ENCODE data around the gene FADS1.

FADS1 gene

DNA sequence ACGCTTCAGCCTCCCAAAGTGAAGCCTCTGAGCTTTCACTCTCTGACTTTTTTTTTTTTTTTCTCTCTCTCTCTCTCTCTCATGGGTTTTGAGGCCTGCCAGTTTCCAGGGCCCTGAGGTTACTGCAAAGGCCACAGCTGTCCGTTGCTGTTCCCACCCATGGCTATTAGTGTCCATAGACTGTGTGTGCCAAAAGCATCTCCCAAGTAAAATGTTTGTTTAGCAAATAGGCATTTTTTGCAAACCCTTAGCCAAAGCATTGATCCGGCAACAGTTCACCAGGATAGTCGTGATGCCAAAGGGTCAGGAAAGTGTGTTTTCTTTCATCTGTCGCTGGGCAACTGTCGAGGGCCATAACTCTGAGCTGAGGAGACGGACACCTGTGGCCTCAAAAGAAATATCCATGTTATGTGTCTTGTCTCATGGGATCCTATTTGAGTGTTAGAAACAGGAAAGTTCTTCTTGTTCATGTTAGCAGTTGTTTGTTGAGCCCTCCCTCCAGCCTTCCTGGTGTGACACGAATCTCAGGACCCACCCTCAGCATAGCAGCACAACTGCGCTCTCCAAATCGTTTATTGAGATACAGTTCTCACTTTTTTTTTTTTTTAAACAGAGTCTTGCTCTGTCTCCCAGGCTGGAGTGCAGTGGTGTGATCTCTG is 29.7 kb upstream of the FADS1 start:
- no peak for DNase-seq (ENCODE audit: low read depth in 2 of 3, low spot score in 1 of 3)

DNA sequence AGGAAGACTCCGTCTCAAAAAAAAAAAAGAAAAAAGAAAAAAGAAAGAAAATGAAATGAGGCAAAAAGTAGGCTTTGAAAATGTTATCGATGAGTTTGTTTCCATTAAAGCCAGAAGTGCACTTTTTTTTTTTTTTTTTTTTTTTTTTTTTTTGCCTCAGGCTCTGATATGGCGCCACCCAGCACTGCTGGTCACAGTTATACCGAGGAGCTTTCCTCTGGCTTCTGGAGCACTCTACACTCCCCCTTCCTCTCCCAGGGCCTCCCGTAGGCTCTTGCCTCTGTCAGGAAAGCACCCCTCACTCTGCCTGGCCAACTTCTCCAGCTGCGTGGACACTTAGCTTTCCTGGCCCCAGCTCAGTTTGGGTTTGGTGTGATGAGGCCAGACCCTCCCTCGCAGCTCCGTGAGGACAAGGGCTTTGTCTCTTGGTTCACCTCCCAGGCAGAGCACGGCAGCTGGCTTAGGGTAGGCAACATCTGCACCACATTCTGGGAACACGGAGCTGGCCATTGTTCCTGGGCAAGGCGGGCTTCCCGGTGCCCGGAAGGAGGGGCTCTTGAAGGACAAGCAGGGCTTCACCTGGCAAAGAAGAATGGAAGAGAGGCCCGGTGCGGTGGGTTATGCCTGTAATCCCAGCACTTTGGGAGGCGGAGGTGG is 28.2 kb upstream of the FADS1 start:
- no peak for DNase-seq (ENCODE audit: low read depth in 2 of 3, low spot score in 1 of 3)

DNA sequence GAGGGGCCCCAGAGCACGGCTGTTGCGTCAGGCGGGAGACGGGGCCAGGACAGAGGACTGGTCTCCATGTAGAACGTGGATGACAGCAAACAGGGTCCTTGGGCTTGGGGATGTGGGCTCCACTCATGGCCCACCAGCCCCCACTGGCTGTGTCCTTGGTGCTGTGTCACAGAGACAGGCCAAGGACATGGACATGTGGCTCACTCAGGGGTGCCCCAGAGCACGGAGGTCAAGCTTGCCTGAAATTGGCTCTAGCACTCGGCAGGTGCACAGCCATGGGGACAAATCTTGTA is 25.7 kb upstream of the FADS1 start:
- no peak for DNase-seq (ENCODE audit: low read depth in 2 of 3, low spot score in 1 of 3)

DNA sequence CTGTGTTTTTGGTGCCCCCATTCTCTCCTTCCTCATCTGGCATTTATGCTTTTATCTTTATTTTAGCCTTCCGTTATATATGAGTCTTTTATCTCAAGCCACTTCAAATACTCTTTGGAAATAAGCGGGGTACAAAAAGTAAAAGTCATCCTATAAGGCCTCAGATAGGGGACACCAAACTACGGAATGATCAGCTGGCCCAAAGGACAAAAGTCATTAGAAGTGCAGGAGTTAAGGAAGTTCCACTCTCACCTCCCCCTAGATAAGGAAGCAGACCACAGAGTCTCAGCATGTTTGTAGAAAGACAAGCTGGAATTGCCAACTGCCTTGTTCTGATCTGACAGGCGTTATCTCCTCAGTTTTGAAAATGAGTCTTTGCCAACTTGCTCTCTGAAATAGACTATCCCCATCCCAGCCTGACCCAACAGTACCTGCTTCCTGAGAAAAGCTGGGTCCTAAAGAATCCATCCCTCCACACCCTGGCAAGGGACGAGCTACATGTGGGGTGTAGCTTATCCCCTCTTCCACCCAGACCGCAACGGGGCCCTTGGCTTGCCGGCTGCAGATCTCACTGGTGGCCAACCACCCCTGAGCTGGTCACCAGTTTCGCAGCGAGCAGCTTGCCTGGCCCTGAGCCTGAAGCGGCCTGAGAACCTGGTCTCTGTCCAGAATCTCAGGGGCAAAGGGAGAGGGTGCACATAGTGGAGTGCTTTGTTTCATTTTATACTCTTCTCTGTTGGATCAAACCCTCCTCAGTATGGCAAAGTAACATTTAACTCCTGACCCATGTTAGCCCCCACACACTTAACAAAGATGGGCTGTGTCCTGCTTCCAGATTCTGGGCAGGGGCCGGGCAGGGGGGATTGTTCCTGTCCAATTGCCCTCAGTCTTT is 25.1 kb upstream of the FADS1 start:
- DNase-seq (ENCODE audit: low read depth in 2 of 3, low spot score in 1 of 3): no peak

DNA sequence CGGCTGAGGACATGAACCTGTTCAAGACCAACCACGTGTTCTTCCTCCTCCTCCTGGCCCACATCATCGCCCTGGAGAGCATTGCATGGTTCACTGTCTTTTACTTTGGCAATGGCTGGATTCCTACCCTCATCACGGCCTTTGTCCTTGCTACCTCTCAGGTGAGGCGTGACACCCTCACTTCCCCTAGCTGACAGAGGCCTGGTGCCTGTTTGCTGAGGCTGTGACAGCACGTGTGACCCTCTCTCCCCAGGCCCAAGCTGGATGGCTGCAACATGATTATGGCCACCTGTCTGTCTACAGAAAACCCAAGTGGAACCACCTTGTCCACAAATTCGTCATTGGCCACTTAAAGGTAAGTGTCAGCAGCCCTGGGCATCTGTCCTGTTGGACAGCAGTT is 23.6 kb upstream of the FADS1 start:
- DNase-seq (ENCODE audit: low read depth in 2 of 3, low spot score in 1 of 3): no peak

DNA sequence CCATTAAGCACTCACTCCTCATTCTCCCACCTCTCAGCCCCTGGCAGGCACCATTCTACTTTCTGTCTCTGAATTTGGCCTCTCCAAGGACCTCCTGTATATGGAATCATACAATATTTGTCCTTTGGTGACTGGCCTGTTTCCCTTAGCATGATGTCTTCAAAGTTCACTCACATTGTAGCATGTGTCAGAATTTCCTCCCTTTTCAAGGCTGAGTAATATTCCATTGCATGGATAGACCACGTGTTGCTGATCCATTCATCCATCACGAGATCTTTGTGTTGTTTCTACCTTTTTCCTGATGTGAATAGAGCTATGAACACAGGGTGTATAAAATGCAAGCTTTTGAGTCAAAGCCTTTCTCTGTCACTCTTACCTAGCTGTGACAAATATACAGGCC is 22.9 kb upstream of the FADS1 start:
- DNase-seq (ENCODE audit: low read depth in 2 of 3, low spot score in 1 of 3): no peak

DNA sequence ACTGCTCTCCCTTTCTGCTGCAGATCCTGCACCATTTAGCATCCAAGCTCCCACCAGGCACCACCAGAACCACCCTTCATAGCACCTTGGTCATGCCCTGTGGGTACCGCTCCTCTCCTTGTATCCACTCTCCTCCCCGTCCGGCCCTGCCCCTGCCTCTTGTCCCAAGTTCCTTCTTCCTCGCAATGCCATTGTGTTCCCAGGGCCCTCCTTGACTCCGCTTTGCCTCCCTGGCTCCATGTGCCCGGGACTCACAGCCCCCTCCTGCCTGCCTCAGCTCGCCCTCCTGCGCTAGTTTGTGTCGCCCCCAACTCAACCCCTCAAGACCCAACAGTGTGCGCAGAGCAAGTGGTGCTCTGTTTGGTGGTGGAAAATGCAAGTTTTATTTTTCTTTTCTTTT is 22.1 kb upstream of the FADS1 start:
- DNase-seq (ENCODE audit: low read depth in 2 of 3, low spot score in 1 of 3): no peak

DNA sequence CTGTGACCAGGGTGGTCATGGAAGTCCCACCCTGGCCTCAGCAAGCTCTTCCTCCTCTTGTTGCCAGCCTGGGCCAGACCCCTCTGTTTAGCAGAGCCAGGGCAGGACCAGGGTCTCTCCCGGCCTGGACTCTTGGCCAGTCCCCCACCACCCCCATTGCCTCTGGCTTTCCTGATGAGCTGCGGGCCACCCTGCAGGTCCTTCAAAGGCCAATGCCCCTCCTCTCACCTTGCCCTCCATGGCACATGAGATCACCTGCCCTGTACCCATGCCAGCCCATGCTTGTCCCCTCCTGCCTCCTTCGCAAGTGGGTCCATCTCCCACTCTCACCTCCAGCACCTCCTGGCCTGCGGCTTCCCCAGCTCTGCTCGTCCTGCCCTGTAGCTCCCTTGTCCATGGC is 21.7 kb upstream of the FADS1 start:
- DNase-seq (ENCODE audit: low read depth in 2 of 3, low spot score in 1 of 3): no peak

DNA sequence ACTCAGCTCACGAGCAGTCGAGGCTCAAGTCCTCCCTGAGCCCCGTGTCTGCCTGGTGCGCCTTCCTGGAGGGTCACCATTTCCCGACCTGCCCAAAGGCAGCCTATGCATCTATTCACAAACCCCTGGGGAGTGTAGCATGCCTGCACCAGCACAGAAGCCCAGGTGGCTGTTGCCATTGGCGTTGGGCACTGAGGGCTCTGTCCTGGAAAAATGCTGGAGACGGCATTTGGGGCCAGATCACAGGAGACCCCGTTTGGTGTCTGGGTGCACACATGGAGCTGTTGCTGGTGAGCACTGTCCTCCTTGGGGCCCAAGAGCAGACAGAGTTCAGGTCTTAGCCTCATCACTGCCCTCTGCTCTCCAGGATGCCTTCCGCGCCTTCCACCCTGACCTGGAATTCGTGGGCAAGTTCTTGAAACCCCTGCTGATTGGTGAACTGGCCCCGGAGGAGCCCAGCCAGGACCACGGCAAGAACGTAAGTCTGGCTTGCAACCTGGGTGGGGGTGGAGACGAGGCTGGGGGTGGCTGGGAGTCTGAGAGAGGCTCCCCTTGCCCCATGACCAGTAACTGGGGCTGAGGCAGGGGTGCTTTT is 20.7 kb upstream of the FADS1 start:
- no peak for DNase-seq (ENCODE audit: low read depth in 2 of 3, low spot score in 1 of 3)

DNA sequence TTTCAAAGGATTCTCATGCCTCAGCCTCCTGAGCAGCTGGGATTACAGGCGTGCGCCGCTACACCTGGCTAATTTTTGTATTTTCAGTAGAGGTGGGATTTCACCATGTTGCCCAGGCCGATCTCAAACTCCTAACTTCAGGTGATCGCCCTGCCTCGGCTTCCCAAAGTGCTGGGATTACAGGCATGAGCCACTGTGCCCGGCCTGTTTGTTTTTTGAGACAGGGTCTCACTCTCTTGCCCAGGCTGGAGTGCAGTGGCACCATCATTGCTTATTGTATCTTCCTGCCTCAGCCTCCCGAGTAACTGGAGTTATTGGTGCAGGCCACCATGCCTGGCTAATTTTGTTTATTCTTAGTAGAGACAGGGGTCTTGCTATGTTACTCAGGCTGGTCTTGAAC is 19.4 kb upstream of the FADS1 start:
- no peak for DNase-seq (ENCODE audit: low read depth in 2 of 3, low spot score in 1 of 3)

DNA sequence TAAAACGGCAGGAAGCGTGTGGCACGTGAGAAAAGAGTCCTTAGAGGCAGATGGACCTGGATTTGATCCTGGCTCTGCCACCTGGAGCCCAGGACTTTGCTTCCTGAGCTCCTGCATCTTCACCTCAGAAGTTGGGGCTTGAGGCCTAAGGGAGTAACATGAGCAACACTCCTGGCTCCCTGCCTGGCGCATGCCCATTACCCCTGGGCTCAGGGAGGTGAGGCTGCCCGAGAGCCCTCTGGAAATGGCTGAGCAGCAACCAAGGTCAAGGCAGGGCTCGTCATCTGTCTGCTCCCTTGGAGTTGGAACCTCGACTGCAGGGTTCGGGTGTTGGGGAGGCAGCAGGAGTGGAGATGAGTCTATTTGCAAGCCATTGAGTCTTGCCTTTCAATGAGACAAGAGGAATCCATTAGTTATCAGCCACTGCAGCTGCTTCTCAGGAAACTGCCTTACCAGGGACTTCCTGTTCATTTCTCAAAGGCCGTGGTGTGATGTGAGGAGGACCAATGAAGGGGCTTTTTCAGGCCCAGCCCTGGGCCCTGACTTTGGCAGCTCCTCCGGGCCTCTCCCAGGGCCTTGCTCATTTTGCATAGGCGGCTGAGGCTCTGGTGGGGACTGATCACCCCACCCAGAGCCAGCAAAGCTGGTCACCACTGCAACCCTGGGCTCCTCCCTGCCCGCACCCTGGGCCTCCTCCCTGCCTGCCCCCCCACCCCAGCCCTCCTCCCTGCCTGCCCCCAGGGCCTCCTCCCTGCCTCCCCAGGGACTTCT is 17.7 kb upstream of the FADS1 start:
- peak in 1 of 3 donors; percentile 41 for DNase-seq (ENCODE audit: low read depth in 2 of 3, low spot score in 1 of 3)

DNA sequence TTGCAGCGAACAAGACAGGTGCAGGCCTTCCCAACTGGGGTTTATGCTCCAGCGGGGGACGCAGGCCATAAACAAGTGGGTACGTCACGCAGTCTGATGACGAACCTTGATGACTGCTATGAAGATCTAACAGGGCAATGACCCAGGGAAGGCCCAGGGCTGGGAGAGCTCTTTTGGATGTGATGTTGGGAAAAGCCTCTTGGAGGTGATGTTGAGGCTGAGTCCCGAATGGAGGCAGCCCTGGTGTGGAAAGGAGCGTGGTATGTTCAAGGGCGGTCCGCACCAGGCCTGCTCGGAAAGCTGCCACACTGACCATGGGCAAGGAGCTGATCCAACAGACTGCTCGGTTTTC is 17.1 kb upstream of the FADS1 start:
- no peak for DNase-seq (ENCODE audit: low read depth in 2 of 3, low spot score in 1 of 3)

DNA sequence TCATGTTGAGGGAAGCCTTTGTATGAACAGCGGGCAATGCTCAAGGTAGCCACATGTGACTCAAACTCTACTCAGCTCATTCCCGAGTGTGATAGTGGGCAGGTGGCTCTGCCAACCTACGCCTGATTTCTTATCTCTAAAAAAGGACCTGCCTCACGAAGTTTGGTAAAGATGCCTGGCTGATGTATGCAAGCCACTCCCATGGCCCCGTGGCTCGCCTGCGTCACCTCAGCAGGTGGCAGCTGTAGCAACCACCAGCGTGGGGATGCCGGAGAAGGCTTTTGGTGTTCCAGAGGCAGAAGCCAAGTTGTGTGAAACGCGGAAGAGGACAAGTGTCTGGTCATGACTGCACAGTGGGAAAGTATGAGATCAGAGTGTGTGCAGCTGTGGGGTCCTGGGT is 16.7 kb upstream of the FADS1 start:
- DNase-seq (ENCODE audit: low read depth in 2 of 3, low spot score in 1 of 3): no peak

DNA sequence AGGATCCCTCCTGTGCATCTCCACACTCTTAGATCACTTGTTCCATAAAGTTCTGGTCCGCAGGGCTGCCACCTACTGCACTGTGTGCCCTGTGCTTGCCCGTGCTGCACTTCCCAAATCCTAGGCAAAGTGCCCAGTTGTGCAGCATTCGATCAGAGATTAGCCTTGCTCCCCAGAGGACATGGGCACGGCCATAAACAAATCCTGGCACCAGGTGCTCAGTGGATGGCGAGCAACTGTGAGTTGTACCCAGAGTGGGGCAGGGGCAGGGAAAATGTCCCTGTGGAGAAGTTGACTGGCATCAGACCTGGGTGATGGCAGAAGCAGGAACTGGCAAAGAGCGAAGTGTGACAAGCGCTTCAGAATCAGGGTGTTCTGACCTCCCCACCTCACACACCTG is 16.0 kb upstream of the FADS1 start:
- no peak for DNase-seq (ENCODE audit: low read depth in 2 of 3, low spot score in 1 of 3)

DNA sequence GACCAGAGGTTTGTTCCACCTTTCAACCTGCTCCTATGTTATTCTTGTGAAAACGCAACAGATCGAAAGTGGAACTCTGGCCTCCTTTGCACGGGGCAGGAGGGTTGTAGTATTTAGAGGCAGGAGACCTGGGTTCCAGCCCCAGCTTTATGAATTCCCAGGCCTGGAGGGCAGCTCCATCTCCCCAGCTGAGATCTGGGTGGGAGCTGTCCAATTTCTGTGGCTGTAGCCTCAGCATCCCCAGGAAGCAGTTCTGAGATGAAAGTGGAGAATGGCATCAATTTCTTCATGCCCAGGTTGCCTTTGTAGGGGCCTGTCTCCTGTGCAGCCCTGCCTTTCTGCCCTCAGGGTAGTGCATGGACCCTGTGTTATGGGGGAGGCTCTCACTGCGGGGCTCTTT is 15.4 kb upstream of the FADS1 start:
- no peak for DNase-seq (ENCODE audit: low read depth in 2 of 3, low spot score in 1 of 3)

DNA sequence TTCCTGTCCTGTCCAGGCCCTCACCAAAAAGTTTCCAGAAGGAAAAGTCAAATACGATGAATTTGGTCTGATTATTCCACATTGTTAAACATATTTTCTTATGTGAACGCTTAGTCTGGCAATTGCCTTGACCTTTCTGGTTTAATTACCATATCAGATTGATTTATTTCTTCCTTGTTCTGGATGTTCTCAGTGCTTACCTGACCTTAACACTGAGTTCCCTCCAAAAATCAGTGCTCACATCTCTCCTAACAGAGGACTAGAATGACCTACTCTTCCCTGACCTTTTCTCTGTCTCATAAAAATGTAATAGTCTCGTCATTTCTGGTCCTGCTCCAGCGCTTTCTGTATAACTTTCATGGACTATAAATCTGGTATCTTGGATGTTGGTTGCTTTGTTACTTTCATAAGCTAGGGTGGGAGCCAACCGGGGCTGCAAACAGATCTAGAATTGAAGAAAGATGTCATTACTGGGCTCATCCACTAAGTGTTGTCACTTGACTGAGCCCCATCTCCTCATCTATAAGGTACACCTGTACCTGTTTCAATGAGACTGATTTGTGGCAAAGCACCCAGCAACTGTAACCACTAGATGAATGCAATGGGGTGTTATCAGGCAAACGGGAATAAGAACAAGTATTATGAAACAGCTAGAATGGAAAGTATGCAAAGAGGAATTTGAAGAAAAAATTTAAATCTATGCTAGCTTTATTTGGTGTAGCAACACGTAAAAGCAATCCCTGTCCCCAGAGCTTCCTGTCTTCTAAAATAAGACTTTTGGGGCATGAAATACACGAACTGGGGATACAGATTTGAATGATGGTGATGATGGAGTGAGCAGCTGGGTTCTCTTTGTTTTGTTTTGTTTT is 13.7 kb upstream of the FADS1 start:
- no peak for DNase-seq (ENCODE audit: low read depth in 2 of 3, low spot score in 1 of 3)

DNA sequence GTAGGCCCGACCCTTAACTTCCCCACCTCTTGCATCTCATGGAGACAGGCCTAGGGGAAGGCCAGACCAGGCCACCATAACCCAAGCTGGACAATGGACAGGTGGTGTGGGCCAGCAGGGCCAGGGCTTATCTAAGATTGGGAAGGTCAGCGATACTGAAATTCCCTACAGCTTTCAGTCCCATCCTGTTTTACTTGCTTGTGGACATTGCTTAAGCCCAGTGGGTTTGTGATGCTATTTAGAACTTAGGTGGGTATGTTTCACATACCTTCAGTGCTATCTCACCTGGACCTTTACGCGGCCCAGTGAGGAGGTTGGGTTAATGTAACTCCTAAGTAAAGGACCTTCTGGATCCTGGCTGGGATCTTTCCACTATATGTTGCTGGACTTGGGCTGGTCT is 13.0 kb upstream of the FADS1 start:
- DNase-seq (ENCODE audit: low read depth in 2 of 3, low spot score in 1 of 3): no peak

DNA sequence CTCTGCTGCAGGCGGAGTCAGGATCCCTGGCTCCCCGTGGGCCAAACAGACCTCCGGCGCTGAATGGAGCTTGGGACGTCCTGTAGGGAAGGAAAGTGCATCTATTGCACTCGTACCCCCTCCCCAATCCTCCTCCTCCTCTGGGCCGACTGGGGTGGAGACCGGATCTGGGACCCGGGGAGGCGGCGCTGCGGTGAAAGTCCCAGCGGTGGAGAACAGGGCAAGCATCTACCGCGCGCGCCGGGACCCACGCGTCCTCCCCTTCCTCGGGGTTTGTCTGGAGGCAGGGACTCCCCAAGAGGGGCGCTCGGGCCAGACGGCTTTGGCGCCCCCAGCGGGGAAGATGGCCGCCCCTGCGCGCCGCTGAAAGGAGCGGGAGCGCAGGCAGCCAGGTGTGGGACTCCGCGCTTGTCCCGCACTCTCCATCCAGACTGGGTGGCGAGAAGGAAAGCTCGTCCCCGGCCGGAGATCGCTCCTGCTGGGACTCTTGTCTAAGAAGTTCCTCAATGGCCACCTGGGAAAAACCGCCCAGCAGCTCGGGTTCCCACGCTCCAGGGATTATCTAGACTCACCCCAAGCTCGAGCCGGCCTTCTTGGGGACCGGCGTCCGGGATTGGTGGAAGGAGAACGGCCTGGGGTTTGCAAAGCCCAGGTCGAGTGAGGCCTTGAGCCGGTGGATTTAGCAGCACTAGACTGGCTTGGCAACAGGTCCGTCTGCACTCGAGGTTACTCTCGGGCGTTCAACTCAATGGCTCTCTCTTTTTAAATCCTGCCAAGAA is 12.0 kb upstream of the FADS1 start:
- peak in 2 of 3 donors; percentile 17 for DNase-seq (ENCODE audit: low read depth in 2 of 3, low spot score in 1 of 3)

DNA sequence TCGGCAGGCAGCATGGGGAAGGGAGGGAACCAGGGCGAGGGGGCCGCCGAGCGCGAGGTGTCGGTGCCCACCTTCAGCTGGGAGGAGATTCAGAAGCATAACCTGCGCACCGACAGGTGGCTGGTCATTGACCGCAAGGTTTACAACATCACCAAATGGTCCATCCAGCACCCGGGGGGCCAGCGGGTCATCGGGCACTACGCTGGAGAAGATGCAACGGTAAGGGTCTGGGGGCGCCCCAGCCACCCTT is 11.5 kb upstream of the FADS1 start:
- DNase-seq (ENCODE audit: low read depth in 2 of 3, low spot score in 1 of 3): no peak

Data from stimulated activated CD4-positive, alpha-beta T cell treated with anti-CD3 and anti-CD28 coated beads, Interleukin-12 subunit alpha, Interleukin-12 subunit beta, amount 100 ng/mL, for 48 hours (primary cell).